Ishikawa (cell line): ENCODE data around the gene STPG2.
A peak's percentile ranks its signal among the peaks of the same experiment; 100 is the strongest.

Source experiments
- CEBPB ChIP-seq: IDR thresholded peaks from 2 replicates; pipeline ENCODE4 v1.6.1; 2012
- CREB1 ChIP-seq: IDR thresholded peaks from 2 replicates; pipeline ENCODE4 v1.6.1; 2012; ENCODE audit warnings: low read depth
- EGR1 ChIP-seq: IDR thresholded peaks from 2 replicates; pipeline ENCODE4 v1.6.1; 2012
- EP300 ChIP-seq: IDR thresholded peaks from 2 replicates; pipeline ENCODE4 v1.6.1; 2012; ENCODE audit warnings: borderline replicate concordance
- FOXM1 ChIP-seq: IDR thresholded peaks from 2 replicates; pipeline ENCODE4 v1.6.1; 2012; ENCODE audit warnings: low read depth, borderline replicate concordance
- MAX ChIP-seq: IDR thresholded peaks from 2 replicates; pipeline ENCODE4 v1.6.1; 2012
- NFIC ChIP-seq: IDR thresholded peaks from 2 replicates; pipeline ENCODE4 v1.6.1; 2012
- RAD21 ChIP-seq: IDR thresholded peaks from 2 replicates; pipeline ENCODE4 v1.6.1; 2012; ENCODE audit warnings: low read depth
- REST ChIP-seq: IDR thresholded peaks from 2 replicates; pipeline ENCODE4 v1.6.1; 2012; ENCODE audit warnings: low read depth, mild to moderate bottlenecking
- TAF1 ChIP-seq: IDR thresholded peaks from 2 replicates; pipeline ENCODE4 v1.6.1; 2012; ENCODE audit warnings: low read depth, mild to moderate bottlenecking
- TCF12 ChIP-seq: IDR thresholded peaks from 2 replicates; pipeline ENCODE4 v1.6.1; 2012; ENCODE audit warnings: low read depth
- TEAD4 ChIP-seq: IDR thresholded peaks from 2 replicates; pipeline ENCODE4 v1.6.1; 2012
- USF1 ChIP-seq: IDR thresholded peaks from 2 replicates; pipeline ENCODE4 v1.6.1; 2012
- YY1 ChIP-seq: IDR thresholded peaks from 2 replicates; pipeline ENCODE4 v1.6.1; 2012; ENCODE audit warnings: low read depth
- ZBTB7A ChIP-seq: IDR thresholded peaks from 2 replicates; pipeline ENCODE4 v1.6.1; 2012; ENCODE audit warnings: low read depth

The STPG2 gene

GRCh38 chr4:97910005-97910404, 233.3 kb downstream of the STPG2 start:
- peak; percentile 10; the same call in 1 of the 2 replicates for TF ChIP-seq RAD21
- TF ChIP-seq ZBTB7A: no peak
- no peak for TF ChIP-seq NFIC
- no peak for TF ChIP-seq MAX

- peak; percentile 51; the same call in 1 of the 2 replicates for TF ChIP-seq YY1
These were observed 239.7 kb downstream of the STPG2 start for GRCh38 chr4:97903436-97904189.

- TF ChIP-seq MAX: no peak
- TF ChIP-seq CREB1: no peak
- no peak for TF ChIP-seq NFIC
- no peak for TF ChIP-seq REST
- no peak for TF ChIP-seq CEBPB
- no peak for TF ChIP-seq FOXM1
- no peak for TF ChIP-seq EP300
- no peak for TF ChIP-seq EGR1
- no peak for TF ChIP-seq YY1
- no peak for TF ChIP-seq TAF1
- TF ChIP-seq ZBTB7A: no peak
- TF ChIP-seq TCF12: no peak
- no peak for TF ChIP-seq TEAD4
These were observed 243.0 kb downstream of the STPG2 start for GRCh38 chr4:97900229-97900628.

- TF ChIP-seq CREB1 (no peak), NFIC (no peak), USF1 (no peak), ZBTB7A (no peak), MAX (no peak), YY1 (no peak), RAD21 (no peak)
These were observed 250.5 kb downstream of the STPG2 start for GRCh38 chr4:97892592-97893266.

- no peak for TF ChIP-seq USF1
- TF ChIP-seq EP300: no peak
- TF ChIP-seq TAF1: no peak
- TF ChIP-seq CEBPB: no peak
- TF ChIP-seq MAX: no peak
- no peak for TF ChIP-seq YY1
- TF ChIP-seq REST: no peak
- TF ChIP-seq TCF12: no peak
- no peak for TF ChIP-seq CREB1
- TF ChIP-seq RAD21: no peak
- no peak for TF ChIP-seq TEAD4
- TF ChIP-seq ZBTB7A: no peak
- TF ChIP-seq EGR1: no peak
- no peak for TF ChIP-seq NFIC
- no peak for TF ChIP-seq FOXM1
These were observed 263.3 kb downstream of the STPG2 start for GRCh38 chr4:97879942-97880341.

- TF ChIP-seq EGR1: no peak
- TF ChIP-seq CEBPB: no peak
- no peak for TF ChIP-seq MAX
- TF ChIP-seq YY1: no peak
- no peak for TF ChIP-seq TCF12
- no peak for TF ChIP-seq TEAD4
- TF ChIP-seq RAD21: no peak
- TF ChIP-seq CREB1: no peak
- no peak for TF ChIP-seq EP300
- TF ChIP-seq NFIC: no peak
- no peak for TF ChIP-seq FOXM1
- no peak for TF ChIP-seq TAF1
- no peak for TF ChIP-seq ZBTB7A
- TF ChIP-seq REST: no peak
- no peak for TF ChIP-seq USF1
These were observed 275.2 kb downstream of the STPG2 start for GRCh38 chr4:97868097-97868496.
